Parathyroid adenoma (tissue), 2 donors: ENCODE results near the gene CEP97.
A peak's percentile ranks its signal among the peaks of the same experiment; 100 is the strongest.

Experiments
- H2AFZ ChIP-seq: fragments of 300-600 bp; sonication (generic); one replicate; pipeline ENCODE4 v1.7.0; 2017; ENCODE audit warnings: antibody characterized with exemption, mild to moderate bottlenecking
- H3K27ac ChIP-seq: fragments of 300-600 bp; sonication (generic); one replicate; pipeline ENCODE4 v1.7.0; 2017
- H3K27me3 ChIP-seq: fragments of 300-600 bp; sonication (generic); one replicate; pipeline ENCODE4 v1.7.0; 2017; ENCODE audit warnings: low read length; ENCODE audit not compliant: control insufficient read depth, insufficient read depth
- H3K36me3 ChIP-seq: fragments of 300-600 bp; sonication (generic); one replicate; pipeline ENCODE4 v1.7.0; 2017; ENCODE audit warnings: low read length; ENCODE audit not compliant: control insufficient read depth, insufficient read depth
- H3K4me1 ChIP-seq: fragments of 300-600 bp; sonication (generic); one replicate; pipeline ENCODE4 v1.7.0; 2017; ENCODE audit warnings: control low read depth
- H3K4me2 ChIP-seq: fragments of 300-600 bp; sonication (generic); one replicate; pipeline ENCODE4 v1.7.0; 2017; ENCODE audit warnings: low read length
- H3K4me3 ChIP-seq: fragments of 300-600 bp; sonication (generic); one replicate; pipeline ENCODE4 v1.7.0; 2017; ENCODE audit warnings: low read depth, low read length
- H3K79me2 ChIP-seq: fragments of 300-600 bp; sonication (generic); one replicate; pipeline ENCODE4 v1.7.0; 2017; ENCODE audit warnings: control low read depth
- H3K9ac ChIP-seq: fragments of 300-600 bp; sonication (generic); one replicate; pipeline ENCODE4 v1.7.0; 2017; ENCODE audit warnings: mild to moderate bottlenecking
- H3K9me3 ChIP-seq: fragments of 300-600 bp; sonication (generic); one replicate; pipeline ENCODE4 v1.7.0; 2017; ENCODE audit warnings: low read length; ENCODE audit not compliant: control insufficient read depth
- CTCF ChIP-seq: fragments of 300-600 bp; sonication (generic); IDR thresholded peaks from one replicate; pipeline ENCODE4 v1.7.0; 2017; ENCODE audit warnings: antibody characterized with exemption, mild to moderate bottlenecking
- donor health status: primary hyperparathyroidism.

Gene CEP97

GRCh38 chr3:101722394-101723173 is 1.8 kb upstream of the CEP97 start:
- H3K9me3 ChIP-seq = no peaks in the 10 kb centered on the region
- H3K79me2 ChIP-seq = peaks cover 3% of the 10 kb centered on the region
- H3K4me1 ChIP-seq = no peaks in the 10 kb centered on the region
- H3K4me3 ChIP-seq = no peak overlapping the region
- no peak overlapping the region for H3K9ac ChIP-seq
- no peak overlapping the region for H3K4me2 ChIP-seq
- no peak overlapping the region for H2AFZ ChIP-seq
- no peaks in the 10 kb centered on the region for H3K36me3 ChIP-seq
- H3K27ac ChIP-seq = no peak overlapping the region
- no peaks in the 10 kb centered on the region for H3K27me3 ChIP-seq
- TF ChIP-seq CTCF = no peak

- Histone ChIP-seq H3K36me3 (no peaks in the 10 kb centered on the region), H3K4me1 (no peaks in the 10 kb centered on the region), H3K79me2 (peaks cover 3% of the 10 kb centered on the region), H3K9me3 (no peaks in the 10 kb centered on the region), H3K4me2 (peak overlapping the region; percentile 66), H3K9ac (no peak overlapping the region), H2AFZ (peak overlapping the region; percentile 87), H3K27me3 (no peaks in the 10 kb centered on the region), H3K4me3 (peak overlapping the region; percentile 98), H3K27ac (peak overlapping the region; percentile 80)
- no peak for TF ChIP-seq CTCF
Observed at GRCh38 chr3:101725194-101725889, 928 bp downstream of the CEP97 start.

GRCh38 chr3:101725890-101726275 is 1.5 kb downstream of the CEP97 start:
- H3K79me2 ChIP-seq = peaks cover 3% of the 10 kb centered on the region
- no peak for TF ChIP-seq CTCF
- H3K9me3 ChIP-seq = no peaks in the 10 kb centered on the region
- no peaks in the 10 kb centered on the region for H3K36me3 ChIP-seq
- no peak overlapping the region for H3K9ac ChIP-seq
- H3K27ac ChIP-seq = no peak overlapping the region
- no peaks in the 10 kb centered on the region for H3K27me3 ChIP-seq
- H3K4me2 ChIP-seq = peak overlapping the region; percentile 66
- peak overlapping the region; percentile 98 for H3K4me3 ChIP-seq
- H3K4me1 ChIP-seq = no peaks in the 10 kb centered on the region
- H2AFZ ChIP-seq = peak overlapping the region; percentile 87

GRCh38 chr3:101729586-101729985 is 5.2 kb downstream of the CEP97 start:
- no peak overlapping the region for H3K4me3 ChIP-seq
- no peak overlapping the region for H3K9ac ChIP-seq
- no peaks in the 10 kb centered on the region for H3K36me3 ChIP-seq
- no peaks in the 10 kb centered on the region for H3K9me3 ChIP-seq
- no peak overlapping the region for H2AFZ ChIP-seq
- peaks cover 3% of the 10 kb centered on the region for H3K79me2 ChIP-seq
- H3K27ac ChIP-seq = no peak overlapping the region
- H3K4me1 ChIP-seq = no peaks in the 10 kb centered on the region
- no peaks in the 10 kb centered on the region for H3K27me3 ChIP-seq
- H3K4me2 ChIP-seq = no peak overlapping the region
- TF ChIP-seq CTCF = no peak
